Ovary (tissue), 9 donors: Measurements from ENCODE around the gene HES4. TPM values are rescaled to one million over a fixed set of nuclear protein-coding genes. Genes with fewer than 3 reads are reported as not detected.
A peak's percentile ranks its signal among the peaks of the same experiment; 100 is the strongest.

Source experiments
- DNase-seq, 5 donors: peaks; one replicate each; pipeline ENCODE4 v3.0.0-alpha.2; 2019 to 2020
- H3K27ac ChIP-seq, 2 donors: fragments of 200-600 bp; one replicate each; pipeline versions ENCODE4 v1.5.1 to v1.8.0; 2019 to 2022
- H3K27me3 ChIP-seq: fragments of 200-600 bp; one replicate; pipeline ENCODE4 v1.8.0; 2022
- H3K36me3 ChIP-seq: fragments of 200-600 bp; sonication (generic); one replicate; pipeline ENCODE4 v1.5.1; 2019
- H3K4me1 ChIP-seq: one replicate; pipeline ENCODE4 v1.8.1; 2013; ENCODE audit warnings: mild to moderate bottlenecking, moderate library complexity; ENCODE audit not compliant: insufficient read depth
- H3K4me3 ChIP-seq: fragments of 200-600 bp; sonication (generic); one replicate; pipeline ENCODE4 v1.5.1; 2017
- H3K9me3 ChIP-seq, 2 donors: fragments of 200-600 bp in 1 of 2; sonication (generic) in 1 of 2; one replicate each; pipeline versions ENCODE4 v1.5.1 to v1.8.1; 2013 to 2019; ENCODE audit warnings: mild to moderate bottlenecking in 1 of 2, moderate library complexity in 1 of 2
- CTCF ChIP-seq, 3 donors: fragments of 450-650 bp in 2 of 3; fragments of 200-600 bp in 1 of 3; IDR thresholded peaks; one replicate each; pipeline versions ENCODE4 v1.5.1 to v1.8.0; 2016 to 2022; ENCODE audit warnings: antibody characterized with exemption in 3 of 3, mild to moderate bottlenecking in 1 of 3
- EP300 ChIP-seq: sonication (generic); formaldehyde crosslinking; IDR thresholded peaks from one replicate; pipeline ENCODE4 v1.6.1; 2017; ENCODE audit warnings: antibody characterized with exemption
- POLR2A ChIP-seq: fragments of 450-650 bp; IDR thresholded peaks from one replicate; pipeline ENCODE4 v1.6.1; 2017; ENCODE audit warnings: antibody characterized with exemption, mild to moderate bottlenecking, moderate library complexity
- WGBS, 3 donors: extraction: QIAGEN DNeasy Blood & Tissue Kit in 1 of 3; methylation state at CpG; one replicate each; pipeline versions ENCODE4 v1.1.5 to v1.1.7; 2013 to 2017; 5-methylcytosine and 5-hydroxymethylcytosine counted together
- intact Hi-C, 4 donors: fragments of 100-400 bp; cut with DNase I; formaldehyde crosslinking; loops; one replicate each; pipeline versions ENCODE4 v1.11.0 to v1.15.1; 2022 to 2023
- polyA plus RNA-seq, 2 donors: library from polyadenylated mRNA; stranded (reverse); fragments of 200-250 nt in 1 of 2; fragments of 350-450 nt in 1 of 2; fragmentation: Illumina TruSeq in 1 of 2; extraction: RNeasy Lipid Tissue Mini Kit (QIAGEN cat#74804) in 1 of 2; gene quantifications; one replicate each; pipeline ENCODE4 v1.2.3, GENCODE V29; 2013 to 2014
- total RNA-seq, 7 donors: library from RNA; depleted of rRNA in 2 of 7; stranded (reverse); fragments of >200 nt in 2 of 7; fragmentation: NEBNext Ultra II Directional in 3 of 7; extraction: Animal tissue kit (Norgen Biotek cat#: 25700) in 3 of 7; gene quantifications; one replicate each; pipeline versions ENCODE4 v1.1.0 to v1.2.4, GENCODE V29; 2016 to 2023
- donor health status: DM: no; HTN: no; CAD: no; lungs with moderate emphysema.
- donor health status: DM: no; HTN: no; CAD: no.
- donor health status: Bipolar disorder and iron deficiency.
- donor health status: DM: yes; HTN: yes; CAD: no.
- donor health status: DM: no; HTN: no; CAD: no.
- donor health status: DM: yes; HTN: yes; CAD: no.

HES4 gene
- total and polyA plus RNA-seq, 9 donors: 4.5 to 76.2 (median 7.3) TPM; not detected in 1

- TF ChIP-seq POLR2A (no peak), EP300 (no peak)
- 15 to 21% (median 21%) methylated on average over 21 of the region's 21 CpGs for WGBS, 3 donors
- H3K4me3 ChIP-seq: no peak overlapping the region
- peaks cover 3% of the 10 kb centered on the region for H3K4me1 ChIP-seq
- no peaks in the 10 kb centered on the region for H3K27me3 ChIP-seq
- peak in 3 of 5 donors; percentile 15 to 33 (median 17) for DNase-seq
- intact Hi-C loops: no loop called here
- H3K36me3 ChIP-seq: no peaks in the 10 kb centered on the region
- H3K27ac ChIP-seq: no peak overlapping the region
- H3K9me3 ChIP-seq: no peaks in the 10 kb centered on the region
Measured at GRCh38 chr1:1004780-1005697, 5.1 kb upstream of the HES4 start.

GRCh38 chr1:1004420-1004779 lies 4.5 kb upstream of the HES4 start:
- WGBS, 3 donors: 59 to 73% (median 62%) methylated on average over 7 of the region's 7 CpGs

GRCh38 chr1:1003618-1004419 lies 3.9 kb upstream of the HES4 start:
- WGBS, 3 donors: 83 to 87% (median 85%) methylated on average over 20 to 22 of the region's 22 CpGs
- Histone ChIP-seq H3K27me3 (peaks cover 2% of the 10 kb centered on the region), H3K4me3 (no peak overlapping the region), H3K9me3 (no peaks in the 10 kb centered on the region), H3K27ac (no peak overlapping the region), H3K36me3 (no peaks in the 10 kb centered on the region), H3K4me1 (peaks cover 6% of the 10 kb centered on the region)
- TF ChIP-seq CTCF (IDR thresholded peaks at IDR 0.05) (no peak), EP300 (no peak), POLR2A (no peak)
- DNase-seq: peak in 1 of 5 donors; percentile 31
- intact Hi-C loops: no loop called here

More at GRCh38 chr1:1004420-1004779, 4.5 kb upstream of the HES4 start:
- TF ChIP-seq CTCF (IDR thresholded peaks at IDR 0.05): no peak
- no peak for TF ChIP-seq POLR2A
- TF ChIP-seq EP300: no peak
- no peak overlapping the region for H3K4me3 ChIP-seq
- no peaks in the 10 kb centered on the region for H3K9me3 ChIP-seq
- peaks cover 3% of the 10 kb centered on the region for H3K4me1 ChIP-seq
- DNase-seq: no peak
- no peaks in the 10 kb centered on the region for H3K36me3 ChIP-seq
- no peak overlapping the region for H3K27ac ChIP-seq
- H3K27me3 ChIP-seq: peaks cover 2% of the 10 kb centered on the region
- intact Hi-C loops: no loop called here

- no peaks in the 10 kb centered on the region for H3K36me3 ChIP-seq
- H3K4me3 ChIP-seq: peak overlapping the region; percentile 64
- DNase-seq: peak in 3 of 5 donors; percentile 30 to 36 (median 32)
- H3K27me3 ChIP-seq: peaks cover 11% of the 10 kb centered on the region
- intact Hi-C loops: no loop called here
- WGBS, 3 donors: 0 to 2% (median 1%) methylated on average over 30 to 58 of the region's 58 CpGs
- peak overlapping the region; percentile 10 to 52 for H3K27ac ChIP-seq
- TF ChIP-seq EP300 (no peak), POLR2A (no peak), CTCF (IDR thresholded peaks at IDR 0.05) (no peak)
- H3K4me1 ChIP-seq: peaks cover 9% of the 10 kb centered on the region
- no peaks in the 10 kb centered on the region for H3K9me3 ChIP-seq
Measured at GRCh38 chr1:1001057-1001783, 1.3 kb upstream of the HES4 start.
